SH-SY5Y (cell line): ENCODE results near the gene GJC1.

Experiments
- GATA2 ChIP-seq: IDR thresholded peaks from 2 replicates; pipeline ENCODE4 v1.6.1; 2011; ENCODE audit warnings: mild to moderate bottlenecking, low read depth, low read length
- GATA3 ChIP-seq: IDR thresholded peaks from 2 replicates; pipeline ENCODE4 v1.6.1; 2011; ENCODE audit warnings: low read depth, mild to moderate bottlenecking, low read length, moderate library complexity

DNA sequence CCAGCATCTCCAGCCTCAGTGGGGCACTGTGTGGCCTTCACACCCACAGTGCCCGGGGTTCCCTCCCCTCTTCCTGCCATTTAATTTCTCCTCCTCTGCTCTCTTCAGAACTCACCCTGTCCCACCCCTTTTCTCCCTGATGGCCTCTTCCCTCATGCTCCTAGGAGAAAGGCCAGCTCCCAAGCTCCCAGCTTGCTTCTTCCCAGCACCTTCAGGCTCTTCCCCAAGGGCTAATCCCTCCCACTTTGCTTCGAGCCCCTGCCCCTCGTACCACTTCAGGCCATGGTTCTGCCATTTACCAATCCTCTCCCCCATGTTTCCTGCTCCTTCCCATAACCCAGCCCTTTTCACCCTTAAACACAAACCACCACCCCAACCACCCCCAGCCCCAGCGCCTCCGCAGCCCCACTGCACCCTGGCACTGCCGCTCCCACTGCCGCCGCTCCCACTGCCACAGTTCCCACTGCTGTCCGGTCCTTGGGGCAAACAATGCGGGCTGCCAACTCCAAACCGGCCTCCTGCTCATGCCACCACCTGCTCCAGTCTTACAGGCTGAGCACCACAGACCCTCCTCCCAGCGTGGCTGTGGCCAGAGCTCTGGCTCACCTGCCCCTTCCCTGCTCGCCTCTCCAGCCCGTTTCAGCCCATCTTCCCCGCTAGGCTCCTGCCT, 42.7 kb downstream of the GJC1 start:
- TF ChIP-seq GATA2 (no peak), GATA3 (no peak)
